GM18868 (cell line): ENCODE data around the gene SURF2.
"Not testable (repeated sequence)": the region's sequence is repeated elsewhere in the genome, so short reads cannot be mapped to it uniquely, and the experiment has no call there.

ENCODE experiments used
- ATAC-seq: cut with Tn5 transposase; IDR thresholded peaks from one replicate; pipeline ENCODE4 v1.9.1; 2021; ENCODE audit warnings: mild to moderate bottlenecking, moderate library complexity; ENCODE audit not compliant: unreplicated experiment

SURF2 gene

DNA sequence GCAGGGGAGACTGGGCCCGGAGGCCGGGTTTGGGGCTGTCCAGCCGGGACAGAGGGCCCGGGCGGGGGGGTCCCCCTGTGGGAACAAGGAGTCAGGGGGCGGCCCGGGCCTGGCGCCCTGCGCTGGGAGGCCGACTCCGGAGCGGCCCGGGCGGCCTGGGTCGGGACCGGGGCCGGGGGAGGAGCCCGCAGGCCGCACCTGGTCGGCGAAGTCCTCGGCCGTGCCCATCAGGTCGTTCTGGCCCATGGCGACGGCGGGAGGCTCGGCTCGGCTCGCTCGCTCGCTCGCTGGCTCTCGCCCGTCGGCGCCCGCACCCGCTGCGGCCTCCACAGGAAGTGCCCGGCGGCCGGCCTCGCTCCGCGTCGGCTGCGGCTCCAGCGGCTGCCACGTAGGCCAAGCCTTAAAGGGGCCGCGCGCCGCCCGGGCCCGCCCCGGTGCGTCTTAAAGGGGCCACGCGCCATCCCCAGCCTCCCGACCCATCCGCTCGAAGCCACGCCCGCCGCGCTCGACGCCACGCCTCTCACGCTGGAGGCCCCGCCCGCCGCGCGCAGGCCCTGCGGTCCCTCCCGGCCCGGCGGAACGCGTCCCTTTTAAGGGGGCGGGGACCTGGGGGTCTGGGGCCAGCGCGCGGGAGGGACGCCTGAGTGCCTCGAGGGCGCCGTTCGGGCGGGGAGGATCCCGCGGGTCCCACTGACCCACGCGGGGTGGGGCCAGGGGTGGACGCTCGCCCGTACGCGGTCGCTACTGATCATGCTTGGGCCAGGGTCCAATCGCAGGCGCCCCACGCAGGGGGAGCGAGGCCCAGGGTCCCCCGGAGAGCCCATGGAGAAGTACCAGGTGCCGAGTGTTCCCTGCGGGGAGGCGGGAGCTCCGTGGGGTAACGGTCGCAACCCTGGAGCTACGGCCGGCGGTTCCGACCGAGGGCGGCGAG lies 19.6 kb downstream of the SURF2 start, which contains the start of the genes STKLD1 and SURF4:
Gene STKLD1 (plus strand): TSS at position 643 of the 931 bp plus-strand sequence. CDS start 108 bp downstream, at position 751.
Gene SURF4 (minus strand): TSS at position 337 of the 931 bp plus-strand sequence. CDS start 91 bp downstream, at position 246.
- ATAC-seq: peak; percentile 88

DNA sequence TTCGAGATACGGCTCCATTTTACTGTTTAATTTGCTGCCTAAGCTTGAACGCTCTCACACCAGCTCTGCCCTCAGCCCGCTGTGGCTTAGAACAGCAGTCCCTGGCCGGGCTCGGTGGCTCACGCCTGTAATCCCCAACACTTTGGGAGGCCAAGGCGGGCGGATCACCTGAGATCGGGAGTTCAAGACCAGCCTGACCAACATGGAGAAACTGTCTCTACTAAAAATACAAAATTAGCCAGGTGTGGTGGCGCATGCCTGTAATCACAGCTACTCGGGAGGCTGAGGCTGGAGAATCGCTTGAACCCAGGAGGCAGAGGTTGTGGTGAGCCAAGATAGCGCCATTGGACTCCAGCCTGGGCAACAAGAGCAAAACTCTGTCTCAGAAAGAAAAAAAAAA lies 20.9 kb downstream of the SURF2 start:
- ATAC-seq: not testable (repeated sequence)

DNA sequence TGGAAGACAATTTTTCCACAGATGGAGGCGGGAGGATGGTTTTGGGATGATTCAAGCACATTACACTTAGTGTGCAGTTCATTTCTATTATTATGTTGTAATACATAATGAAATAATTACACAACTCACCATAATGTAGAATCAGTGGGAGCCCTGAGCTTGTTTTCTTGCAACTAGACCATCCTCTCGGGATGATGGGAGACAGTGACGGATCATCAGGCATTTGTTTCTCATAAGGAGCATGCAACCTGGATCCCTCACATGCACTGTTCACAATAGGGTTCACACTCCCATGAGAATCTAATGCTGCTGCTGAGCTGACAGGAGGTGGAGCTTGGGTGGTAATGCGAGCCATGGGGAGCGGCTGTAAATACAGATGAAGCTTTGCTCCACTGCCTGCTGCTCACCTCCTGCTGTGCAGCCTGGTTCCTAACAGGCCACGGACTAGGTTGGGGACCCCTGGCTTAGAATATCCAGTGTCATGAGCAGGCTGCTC lies 21.4 kb downstream of the SURF2 start:
- no peak for ATAC-seq

DNA sequence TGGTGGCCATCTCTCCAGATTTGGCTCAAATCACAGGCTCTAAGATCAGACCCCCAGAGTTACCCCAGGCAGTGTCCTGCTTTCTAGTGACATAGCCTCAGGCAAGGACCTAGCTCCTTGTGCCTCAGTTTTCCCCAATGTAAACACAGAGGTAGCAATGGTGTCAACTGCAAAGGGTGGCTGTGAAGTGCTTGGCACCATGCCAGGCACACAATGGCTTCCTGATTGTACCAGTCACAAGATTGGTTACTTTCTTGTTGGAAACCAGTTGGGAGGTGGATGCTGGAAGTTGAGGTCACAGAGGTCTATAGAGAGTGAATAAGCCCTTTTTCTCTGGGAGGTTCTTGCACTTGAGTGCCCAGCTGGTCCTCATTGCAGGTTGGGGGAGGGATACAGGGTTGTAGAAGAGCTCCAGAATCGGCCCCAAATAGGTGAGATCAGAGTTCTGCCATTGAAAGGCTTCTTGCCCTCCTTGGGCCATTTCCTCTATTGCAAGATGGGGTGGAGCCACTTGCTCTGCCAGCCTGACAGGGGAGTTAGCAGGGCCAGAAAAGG lies 22.1 kb downstream of the SURF2 start:
- ATAC-seq: no peak

DNA sequence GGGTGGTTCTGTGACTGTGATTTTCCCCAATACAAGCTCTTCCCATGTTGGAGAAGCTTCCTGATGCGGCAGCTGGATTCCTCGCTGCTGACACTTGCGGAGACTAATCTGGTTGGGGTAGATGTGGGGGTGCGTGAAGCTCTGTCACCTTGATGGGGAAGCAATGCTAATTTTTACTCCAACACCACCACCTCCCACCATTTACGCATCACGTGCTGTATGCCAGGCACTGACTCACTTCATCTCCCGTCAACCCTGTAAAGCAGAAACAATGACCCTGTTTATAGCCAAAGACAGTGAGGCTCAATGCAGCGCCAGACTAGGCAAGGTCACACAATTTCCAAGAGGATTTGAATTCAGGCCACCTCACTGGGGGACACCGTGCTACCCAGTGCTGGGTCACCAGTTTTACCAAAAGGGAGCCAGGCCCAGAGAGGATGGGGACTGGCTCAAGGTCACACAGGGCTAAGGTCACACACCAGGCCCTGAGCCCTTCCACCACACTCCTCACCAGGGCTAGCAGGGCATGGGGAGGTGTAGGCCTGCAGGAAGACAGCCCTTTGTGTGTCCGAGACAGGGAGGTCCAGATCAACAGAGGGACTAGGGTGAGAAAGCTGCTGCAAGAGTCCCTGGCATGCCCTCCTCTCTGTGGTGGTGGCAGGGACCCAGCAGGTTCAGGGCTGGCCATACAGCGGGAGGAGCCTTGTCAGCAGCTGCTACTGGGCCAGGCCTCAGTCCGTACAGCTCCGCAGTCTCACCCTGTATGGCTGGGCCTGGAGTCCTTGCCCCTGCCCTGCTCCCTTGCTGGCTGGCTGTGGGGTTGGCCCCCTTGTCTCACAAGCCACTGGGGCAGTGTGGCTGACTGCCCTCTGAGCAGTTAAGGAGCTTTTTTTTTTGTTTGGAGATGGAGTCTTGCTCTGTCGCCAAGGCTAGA lies 23.1 kb downstream of the SURF2 start:
- no peak for ATAC-seq

DNA sequence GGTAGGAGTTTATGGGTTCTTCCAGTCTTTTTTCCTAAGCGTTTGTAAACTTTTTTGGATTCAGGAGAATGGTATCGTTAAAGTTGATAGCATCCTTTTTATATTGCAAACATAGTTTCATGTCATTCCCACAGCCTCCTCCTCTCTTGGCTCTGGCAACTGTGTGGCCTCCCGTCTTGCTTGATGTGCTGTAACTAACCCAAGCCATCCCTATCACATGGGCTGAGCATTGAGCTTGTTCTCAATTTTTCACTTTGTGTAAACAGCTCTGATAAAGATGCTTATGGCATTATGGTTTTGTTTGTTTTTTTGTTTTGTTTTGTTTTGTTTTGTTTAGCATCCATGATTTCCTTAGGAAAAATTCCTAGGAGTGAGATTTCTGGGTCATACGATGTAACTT lies 24.4 kb downstream of the SURF2 start:
- no peak for ATAC-seq

DNA sequence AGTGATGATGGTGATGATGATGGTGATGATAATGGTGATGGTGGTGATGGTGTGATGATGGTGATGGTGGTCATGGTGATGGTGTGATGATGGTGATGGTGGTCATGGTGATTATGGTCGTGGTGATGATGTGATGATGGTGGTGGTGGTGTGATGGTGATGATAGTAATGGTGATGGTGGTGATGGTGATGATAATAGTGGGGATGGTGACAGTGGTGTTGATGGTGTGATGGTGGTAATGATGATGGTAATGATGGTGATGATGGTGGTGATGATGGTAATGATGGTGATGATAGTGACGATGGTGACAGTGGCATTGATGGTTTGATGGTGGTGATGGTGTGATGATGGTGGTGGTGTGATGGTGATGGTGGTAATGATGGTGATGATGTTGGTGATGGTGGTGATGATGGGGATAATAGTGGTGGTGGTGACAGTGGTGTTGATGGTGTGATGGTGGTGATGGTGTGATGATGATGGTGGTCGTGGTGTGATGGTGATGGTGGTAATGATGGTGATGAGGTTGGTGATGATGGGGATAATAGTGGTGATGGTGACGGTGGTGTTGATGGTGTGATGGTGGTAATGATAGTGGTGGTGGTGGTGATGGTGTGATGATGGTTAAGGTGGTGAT lies 26.3 kb downstream of the SURF2 start:
- no peak for ATAC-seq

DNA sequence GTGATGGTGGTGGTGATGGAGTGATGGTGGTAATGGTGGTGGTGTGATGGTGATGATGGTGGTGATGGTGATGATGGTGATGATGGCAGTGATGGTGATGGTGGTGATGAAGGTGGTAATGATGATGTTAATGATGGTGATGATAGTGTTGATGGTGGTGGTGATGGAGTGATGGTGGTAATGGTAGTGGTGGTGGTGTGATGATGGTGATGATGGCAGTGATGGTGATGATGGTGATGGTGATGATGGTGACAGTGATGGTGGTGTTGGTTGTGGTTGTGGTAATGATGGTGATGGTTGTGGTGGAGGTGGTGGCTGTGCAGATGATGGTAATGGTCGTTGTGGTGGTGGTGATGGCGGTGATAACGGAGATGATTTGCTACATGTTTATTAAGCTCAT lies 27.1 kb downstream of the SURF2 start:
- ATAC-seq: no peak

DNA sequence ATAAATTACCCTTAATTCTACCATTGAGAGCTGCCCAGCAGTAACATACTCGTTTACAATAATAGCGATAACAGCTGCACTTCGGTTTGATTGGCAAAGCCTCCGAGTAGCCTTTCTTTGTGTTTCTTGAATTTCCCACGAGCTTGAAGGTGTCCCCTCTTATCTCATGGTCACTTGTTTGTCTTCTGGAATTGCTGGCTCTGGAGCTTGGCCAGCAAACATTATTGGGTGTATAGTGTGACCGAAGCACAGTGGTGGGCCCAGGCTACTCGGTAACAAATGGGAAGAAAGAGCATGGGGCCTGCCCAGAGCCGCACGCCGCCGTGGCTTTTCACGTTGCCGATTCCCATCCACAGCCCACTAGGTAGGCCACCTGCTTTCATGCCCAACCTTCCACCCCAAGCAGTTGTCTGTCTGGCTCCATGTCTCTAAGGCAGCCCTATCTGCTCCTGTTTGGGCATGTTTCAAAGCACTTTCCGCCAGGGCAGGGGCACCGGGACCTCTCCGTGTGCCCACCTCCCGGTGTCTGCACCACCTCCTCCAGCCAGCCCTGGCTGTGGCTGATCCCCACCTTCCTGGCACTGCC lies 28.5 kb downstream of the SURF2 start:
- ATAC-seq: no peak

DNA sequence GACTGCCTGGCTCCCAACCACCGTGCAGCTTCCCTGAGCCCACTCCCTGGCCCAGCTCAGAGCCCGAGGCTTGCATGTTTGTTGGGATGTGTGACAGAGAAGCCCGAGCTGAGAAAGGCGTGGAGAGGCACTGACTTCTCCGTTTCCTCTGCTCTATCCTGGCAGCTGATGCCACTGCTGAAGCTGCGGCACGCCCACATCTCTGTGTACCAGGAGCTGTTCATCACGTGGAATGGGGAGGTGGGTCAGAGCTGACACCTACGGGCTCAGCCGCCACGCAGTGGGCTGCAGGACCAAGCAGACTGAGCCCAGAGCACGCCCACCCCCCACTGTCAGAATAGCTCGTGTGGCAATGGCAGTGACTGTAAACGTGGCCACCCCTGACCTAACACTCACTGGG lies 29.1 kb downstream of the SURF2 start:
- ATAC-seq: no peak

DNA sequence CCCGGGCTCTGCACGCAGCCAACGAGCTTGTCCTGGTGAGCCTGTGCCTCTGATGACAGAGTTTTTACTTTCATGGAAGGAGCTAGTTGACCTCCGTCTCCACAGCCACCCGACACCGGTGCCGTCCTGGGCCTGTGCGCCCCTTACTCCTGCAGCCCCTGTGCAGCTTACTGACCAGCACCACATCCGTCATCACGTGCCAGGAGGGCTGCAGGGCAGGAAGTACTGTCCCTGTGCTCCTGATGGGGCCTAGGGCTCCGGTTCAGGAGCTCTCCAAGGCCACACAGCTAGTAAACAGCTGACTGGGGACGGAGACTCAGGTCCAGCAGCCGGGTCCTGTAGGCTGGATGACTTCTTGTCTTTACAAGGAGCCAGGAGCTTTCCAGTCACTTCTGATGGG lies 30.0 kb downstream of the SURF2 start:
- no peak for ATAC-seq

DNA sequence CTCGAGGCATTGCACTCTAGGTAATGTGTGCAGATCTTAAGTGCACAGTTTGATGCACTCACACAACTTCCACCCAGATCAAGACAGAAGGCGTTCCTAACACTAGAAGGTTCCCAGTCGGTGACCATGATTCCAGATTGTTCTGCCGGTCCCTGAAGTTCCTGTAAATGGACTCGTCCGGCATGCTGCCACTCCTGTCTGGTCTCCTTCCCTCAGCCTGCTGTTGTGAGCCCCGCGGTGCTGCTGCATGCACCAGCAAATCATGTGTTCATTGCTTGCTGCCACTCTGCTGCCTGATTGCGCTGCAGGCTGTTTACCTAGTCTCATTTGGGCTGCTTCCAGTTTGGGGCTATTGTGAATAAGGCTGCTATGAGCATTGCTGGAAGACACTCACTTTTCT lies 31.3 kb downstream of the SURF2 start:
- ATAC-seq: no peak

DNA sequence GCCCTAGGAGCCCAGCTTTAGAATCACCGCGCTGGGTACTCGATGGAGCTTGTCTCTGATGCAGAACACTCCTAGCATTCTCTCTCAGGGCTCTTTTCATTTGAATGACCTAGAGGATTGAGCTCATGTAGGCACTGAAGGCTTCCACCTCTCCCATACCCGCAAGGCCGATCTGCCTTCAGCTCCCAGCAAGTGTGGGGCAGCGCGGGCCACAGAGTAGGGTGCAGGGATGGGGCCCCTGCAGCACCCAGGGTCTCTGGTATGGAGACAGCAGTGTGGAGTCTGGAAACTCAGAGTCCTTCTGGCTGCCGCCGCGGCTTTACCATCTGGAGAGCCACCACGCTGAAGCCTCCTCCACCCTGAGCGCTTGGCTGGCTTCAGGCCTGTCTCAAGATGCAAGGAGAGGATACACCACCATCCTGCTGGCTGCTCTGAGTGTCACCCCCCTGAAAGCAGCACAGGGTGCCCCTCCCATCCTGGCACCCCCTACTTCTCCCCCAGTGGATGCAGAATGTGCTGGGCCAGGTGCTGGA lies 32.7 kb downstream of the SURF2 start:
- ATAC-seq: no peak

DNA sequence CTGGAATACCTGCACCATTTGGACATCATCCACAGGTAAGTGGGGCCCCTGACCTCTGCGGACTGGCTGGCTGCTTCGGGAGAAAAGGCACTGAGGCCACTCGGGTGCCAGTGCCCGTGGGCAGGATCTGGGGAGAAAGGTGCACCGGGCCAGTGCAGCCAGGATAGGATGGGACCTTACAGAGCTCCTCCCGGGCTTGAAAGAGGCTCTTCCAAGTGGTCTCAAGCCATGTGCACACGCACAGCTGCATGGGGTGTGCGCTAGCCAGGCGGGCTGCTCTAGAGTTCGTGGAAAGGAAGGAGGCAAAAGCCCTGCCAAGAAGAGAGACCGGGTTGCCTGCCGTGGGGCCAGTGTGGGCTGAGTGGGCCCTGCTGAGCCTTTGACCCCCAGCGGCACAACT lies 33.2 kb downstream of the SURF2 start:
- ATAC-seq: no peak

DNA sequence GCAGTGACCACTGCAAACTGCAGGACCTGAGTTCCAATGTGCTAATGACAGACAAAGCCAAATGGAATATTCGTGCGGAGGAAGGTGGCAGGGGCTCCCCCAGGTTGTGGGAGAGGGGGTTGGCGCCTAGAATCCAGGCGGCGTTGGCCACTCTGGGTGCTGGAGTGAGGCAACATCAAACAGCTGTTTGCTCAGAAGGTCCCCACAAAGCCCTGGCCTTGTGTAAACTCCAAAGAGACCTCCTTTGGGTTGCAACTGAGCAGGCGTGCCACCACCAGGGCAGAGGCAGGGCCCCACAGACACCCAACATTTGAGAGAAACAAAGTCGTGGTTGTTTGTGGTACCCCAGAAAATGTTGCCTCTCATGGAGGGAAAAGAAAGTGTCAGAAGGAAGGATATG lies 34.4 kb downstream of the SURF2 start:
- no peak for ATAC-seq

DNA sequence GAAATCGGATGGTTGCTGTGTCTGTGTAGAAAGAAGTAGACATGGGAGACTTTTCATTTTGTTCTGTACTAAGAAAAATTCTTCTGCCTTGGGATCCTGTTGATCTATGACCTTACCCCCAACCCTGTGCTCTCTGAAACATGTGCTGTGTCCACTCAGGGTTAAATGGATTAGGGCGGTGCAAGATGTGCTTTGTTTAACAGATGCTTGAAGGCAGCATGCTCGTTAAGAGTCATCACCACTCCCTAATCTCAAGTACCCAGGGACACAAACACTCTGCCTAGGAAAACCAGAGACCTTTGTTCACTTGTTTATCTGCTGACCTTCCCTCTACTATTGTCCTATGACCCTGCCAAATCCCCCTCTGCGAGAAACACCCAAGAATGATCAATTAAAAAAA lies 35.1 kb downstream of the SURF2 start:
- ATAC-seq: not testable (repeated sequence)

DNA sequence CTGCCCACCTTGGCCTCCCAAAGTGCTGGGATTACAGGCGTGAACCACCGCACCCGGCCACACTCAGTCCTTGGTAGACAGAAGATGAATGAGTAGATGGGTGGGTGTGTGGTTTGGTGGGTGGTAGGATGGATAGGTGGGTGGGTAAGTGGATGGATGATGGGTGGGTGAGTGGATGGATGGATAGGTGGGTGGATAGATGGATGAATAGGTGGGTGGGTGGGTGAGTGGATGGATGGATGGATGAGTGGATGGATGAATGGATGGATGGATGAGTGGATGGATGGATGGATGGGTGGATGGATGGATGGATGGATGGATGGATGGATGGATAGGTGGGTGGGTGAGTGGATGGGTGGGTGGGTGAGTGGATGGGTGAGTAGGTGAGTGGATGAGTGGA lies 36.0 kb downstream of the SURF2 start:
- ATAC-seq: not testable (repeated sequence)

DNA sequence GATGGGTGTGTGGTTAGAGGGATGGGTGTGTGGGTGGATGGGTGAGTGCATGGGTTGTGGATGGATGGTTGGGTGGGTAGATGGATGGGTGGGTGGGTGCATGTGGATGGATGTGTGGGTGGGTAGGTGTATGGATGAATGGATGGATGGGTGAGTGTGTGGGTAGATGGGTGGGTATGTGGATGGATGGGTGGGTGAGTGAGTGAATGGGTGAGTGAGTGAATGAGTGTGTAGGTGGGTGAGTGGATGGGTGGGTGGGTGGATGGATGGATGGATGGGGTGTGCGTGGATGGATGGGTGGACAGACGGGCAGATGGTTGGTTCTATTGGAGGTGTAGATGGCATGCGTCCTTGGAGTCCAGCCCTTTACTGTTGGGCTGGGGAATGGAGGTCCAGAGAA lies 37.0 kb downstream of the SURF2 start:
- ATAC-seq: no peak

DNA sequence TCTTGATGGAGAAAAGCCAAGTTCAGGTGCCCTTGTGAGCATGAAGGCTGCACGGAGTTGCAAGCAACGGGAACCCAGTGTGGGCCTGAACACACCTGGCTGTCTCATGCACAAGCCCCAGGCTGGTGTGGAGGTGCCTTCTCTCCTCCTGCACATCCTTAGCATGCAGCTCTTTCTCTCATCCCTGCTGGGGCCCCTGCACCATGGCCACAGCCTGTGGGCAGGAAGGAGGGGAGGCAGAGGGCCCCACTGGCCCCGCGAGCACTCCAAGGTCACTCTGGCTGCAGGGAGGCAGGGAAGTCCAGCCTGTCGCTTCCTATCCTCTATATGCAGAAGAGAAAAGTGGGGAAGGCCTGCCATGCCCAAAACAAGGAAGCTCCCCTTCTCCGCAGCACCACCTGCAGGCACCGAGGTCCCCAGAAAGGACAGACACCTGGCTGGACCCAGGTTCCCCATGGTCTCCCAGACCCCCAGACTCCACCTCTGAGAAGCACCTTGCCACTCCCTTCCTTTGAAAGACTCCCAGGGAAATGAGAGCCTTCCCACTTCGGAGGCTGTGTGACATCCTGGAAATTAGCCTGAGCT lies 38.4 kb downstream of the SURF2 start:
- no peak for ATAC-seq

DNA sequence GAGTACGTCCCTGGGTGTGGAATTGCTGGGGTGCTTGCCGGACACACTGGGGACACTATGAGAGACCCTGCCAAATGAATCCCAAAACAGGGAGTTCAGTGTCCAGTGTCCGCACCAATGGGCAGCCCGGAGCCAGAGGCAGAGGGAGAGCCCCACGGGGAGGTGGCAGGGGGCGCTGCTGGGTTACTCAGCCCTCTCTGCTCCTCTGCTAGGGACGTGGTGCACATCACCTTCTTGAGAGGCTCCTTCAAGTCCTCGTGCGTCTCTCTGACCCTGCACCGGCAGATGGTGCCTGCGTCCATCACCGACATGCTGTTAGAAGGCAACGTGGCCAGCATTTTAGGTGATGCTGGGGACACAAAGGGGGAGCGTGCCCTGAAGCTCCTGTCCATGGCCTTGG lies 40.6 kb downstream of the SURF2 start:
- no peak for ATAC-seq
